ENCODE measurements around the gene NET1. TPM values are rescaled to one million over a fixed set of nuclear protein-coding genes. Genes with fewer than 3 reads are reported as not detected.

NET1 gene
- total and polyA plus RNA-seq, 12 donors: 8.7 to 26.2 (median 20.3) TPM

DNA sequence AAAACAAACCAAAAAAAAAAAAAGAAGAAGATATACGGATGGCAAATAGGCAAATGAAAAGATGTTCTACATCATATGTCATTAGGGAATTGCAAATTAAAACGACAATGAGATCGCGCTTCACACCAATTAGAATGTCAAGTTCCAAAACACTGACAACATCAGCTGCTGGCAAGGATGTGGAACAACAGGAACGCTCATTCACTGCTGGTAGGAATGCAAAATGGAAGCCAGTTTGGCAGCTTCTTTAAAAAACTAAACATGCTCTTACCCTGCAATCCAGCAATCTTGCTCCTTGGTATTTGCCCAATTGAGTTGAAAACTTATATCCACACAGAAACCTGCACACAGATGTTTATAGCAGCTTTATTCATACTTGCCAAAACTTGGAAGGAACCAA lies 52.2 kb downstream of the NET1 start:
- no peak for TF ChIP-seq POLR2A (IDR thresholded peaks at IDR 0.05)
- TF ChIP-seq, protein P1, sequence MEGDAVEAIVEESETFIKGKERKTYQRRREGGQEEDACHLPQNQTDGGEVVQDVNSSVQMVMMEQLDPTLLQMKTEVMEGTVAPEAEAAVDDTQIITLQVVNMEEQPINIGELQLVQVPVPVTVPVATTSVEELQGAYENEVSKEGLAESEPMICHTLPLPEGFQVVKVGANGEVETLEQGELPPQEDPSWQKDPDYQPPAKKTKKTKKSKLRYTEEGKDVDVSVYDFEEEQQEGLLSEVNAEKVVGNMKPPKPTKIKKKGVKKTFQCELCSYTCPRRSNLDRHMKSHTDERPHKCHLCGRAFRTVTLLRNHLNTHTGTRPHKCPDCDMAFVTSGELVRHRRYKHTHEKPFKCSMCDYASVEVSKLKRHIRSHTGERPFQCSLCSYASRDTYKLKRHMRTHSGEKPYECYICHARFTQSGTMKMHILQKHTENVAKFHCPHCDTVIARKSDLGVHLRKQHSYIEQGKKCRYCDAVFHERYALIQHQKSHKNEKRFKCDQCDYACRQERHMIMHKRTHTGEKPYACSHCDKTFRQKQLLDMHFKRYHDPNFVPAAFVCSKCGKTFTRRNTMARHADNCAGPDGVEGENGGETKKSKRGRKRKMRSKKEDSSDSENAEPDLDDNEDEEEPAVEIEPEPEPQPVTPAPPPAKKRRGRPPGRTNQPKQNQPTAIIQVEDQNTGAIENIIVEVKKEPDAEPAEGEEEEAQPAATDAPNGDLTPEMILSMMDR (IDR thresholded peaks at IDR 0.05): no peak
- DNase-seq: no peak
- no peaks in the 10 kb centered on the region for H3K36me3 ChIP-seq (replicated peaks in 1 of 2)
- H3K4me3 ChIP-seq: no peak overlapping the region
- 63 to 79% (median 71%) methylated on average over 5 of the region's 5 CpGs for WGBS, 4 donors
- intact Hi-C loops (cut with DNase I): loop anchor here in 1 of 2 donors (10.0 kb wide), 1 partner anchor 150 kb away; no protein-coding TSS in a partner anchor
- no peaks in the 10 kb centered on the region for H3K27me3 ChIP-seq
- H3K27ac ChIP-seq: no peak overlapping the region
- H3K9me3 ChIP-seq (replicated peaks in 1 of 3): no peaks in the 10 kb centered on the region
- H3K4me1 ChIP-seq (replicated peaks in 1 of 2): no peaks in the 10 kb centered on the region

DNA sequence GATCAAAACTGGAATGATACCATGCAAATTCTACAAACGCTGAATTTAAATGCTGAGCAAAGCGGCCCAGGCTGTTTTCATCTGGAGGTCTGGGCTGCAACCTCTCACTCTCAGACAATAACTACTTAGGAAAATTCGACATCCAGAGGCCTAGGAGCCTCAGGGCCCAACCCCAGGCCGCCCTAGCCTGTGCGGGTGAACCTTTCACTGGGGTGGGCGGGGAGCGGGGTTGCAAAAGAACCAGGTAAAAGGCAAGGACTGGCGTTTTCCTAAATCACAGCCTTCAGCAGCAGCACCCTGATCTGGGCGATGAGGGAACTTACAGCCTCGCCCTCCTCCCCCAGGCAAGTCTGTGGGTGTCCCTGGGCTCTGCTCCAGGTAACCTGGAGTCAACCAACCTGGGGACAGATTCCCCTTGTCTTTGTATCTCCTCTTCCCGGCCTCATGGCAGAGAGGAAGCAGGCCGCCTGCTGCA lies 53.7 kb downstream of the NET1 start:
- H3K4me3 ChIP-seq: no peak overlapping the region
- DNase-seq: no peak
- no peaks in the 10 kb centered on the region for H3K36me3 ChIP-seq (replicated peaks in 1 of 2)
- WGBS, 4 donors: 67 to 85% (median 81%) methylated on average over 6 to 12 of the region's 12 CpGs
- no peaks in the 10 kb centered on the region for H3K4me1 ChIP-seq (replicated peaks in 1 of 2)
- H3K9me3 ChIP-seq (replicated peaks in 1 of 3): no peaks in the 10 kb centered on the region
- no peak for TF ChIP-seq POLR2A (IDR thresholded peaks at IDR 0.05)
- TF ChIP-seq, protein P1 (IDR thresholded peaks at IDR 0.05): no peak
- H3K27me3 ChIP-seq: no peaks in the 10 kb centered on the region
- peak overlapping the region in 1 of 5 donors; percentile 41 for H3K27ac ChIP-seq
- intact Hi-C loops (cut with DNase I): loop anchor here in 1 of 2 donors (10.0 kb wide), 1 partner anchor 149 kb away; no protein-coding TSS in a partner anchor

DNA sequence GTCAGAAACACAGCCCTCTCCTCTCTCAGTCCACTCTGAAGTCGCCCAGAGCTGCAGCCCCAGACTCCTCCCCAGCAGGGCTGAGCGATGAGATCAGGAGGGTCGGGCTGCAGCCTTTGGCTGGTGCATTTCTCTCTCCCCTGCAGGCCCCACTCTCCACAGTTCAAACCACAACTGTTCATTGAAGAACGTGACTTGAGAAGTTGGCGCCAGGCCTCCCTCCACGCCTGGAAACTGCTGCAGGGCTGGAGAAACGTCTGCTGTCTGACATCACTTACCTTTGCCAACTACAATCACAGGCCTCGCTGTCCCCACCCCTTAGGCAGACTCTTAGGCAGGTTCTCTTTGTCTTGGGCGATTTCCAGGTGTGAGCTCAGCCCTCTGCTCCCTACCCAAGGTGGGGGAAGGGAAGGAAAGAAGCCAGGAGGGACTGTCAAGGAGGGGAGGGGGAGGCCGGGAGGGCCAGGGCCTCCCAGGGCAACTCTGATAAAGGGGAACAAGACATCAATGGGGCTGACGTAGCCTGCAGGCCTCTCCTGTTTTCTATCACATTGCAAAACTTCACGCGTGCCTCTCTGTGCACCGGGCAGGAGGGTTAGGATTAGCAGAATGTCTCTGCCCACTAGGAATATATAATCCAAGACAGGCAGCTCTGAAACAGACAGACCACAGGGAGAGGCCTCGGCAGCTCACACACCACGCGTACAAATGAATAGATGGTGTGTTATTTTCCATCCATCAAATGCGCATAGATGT lies 54.3 kb downstream of the NET1 start:
- H3K27ac ChIP-seq: peak overlapping the region in 1 of 5 donors; percentile 41
- intact Hi-C loops (cut with DNase I): loop anchor here in 1 of 2 donors (10.0 kb wide), 1 partner anchor 148 kb away; no protein-coding TSS in a partner anchor
- no peaks in the 10 kb centered on the region for H3K4me1 ChIP-seq (replicated peaks in 1 of 2)
- TF ChIP-seq, protein P1 (IDR thresholded peaks at IDR 0.05): no peak
- TF ChIP-seq POLR2A (IDR thresholded peaks at IDR 0.05): no peak
- no peak overlapping the region for H3K4me3 ChIP-seq
- H3K36me3 ChIP-seq (replicated peaks in 1 of 2): no peaks in the 10 kb centered on the region
- no peaks in the 10 kb centered on the region for H3K27me3 ChIP-seq
- peak in 1 of 7 donors; percentile 75 for DNase-seq
- 64 to 77% (median 71%) methylated on average over 15 to 18 of the region's 18 CpGs for WGBS, 4 donors
- H3K9me3 ChIP-seq (replicated peaks in 1 of 3): no peaks in the 10 kb centered on the region

DNA sequence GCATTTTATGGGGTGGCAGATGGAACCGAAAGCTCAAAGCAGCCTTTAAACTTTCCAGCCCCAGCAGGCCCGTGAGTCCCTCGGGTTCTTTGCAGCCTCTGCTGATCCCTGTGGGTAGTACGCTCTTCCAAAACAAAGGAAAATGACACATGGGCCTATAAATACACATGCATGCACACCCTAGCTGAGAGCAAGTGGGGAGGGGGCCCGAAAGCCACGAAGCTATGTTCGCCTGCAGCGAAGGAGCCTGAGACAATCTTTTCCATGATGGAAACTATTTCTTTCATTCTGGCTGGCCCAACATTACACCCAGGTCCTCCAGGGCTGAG lies 54.8 kb downstream of the NET1 start:
- intact Hi-C loops (cut with DNase I): loop anchor here in 1 of 2 donors (10.0 kb wide), 1 partner anchor 148 kb away; no protein-coding TSS in a partner anchor
- H3K4me1 ChIP-seq (replicated peaks in 1 of 2): no peaks in the 10 kb centered on the region
- no peaks in the 10 kb centered on the region for H3K9me3 ChIP-seq (replicated peaks in 1 of 3)
- no peaks in the 10 kb centered on the region for H3K27me3 ChIP-seq
- H3K27ac ChIP-seq: peak overlapping the region in 1 of 5 donors; percentile 5
- H3K36me3 ChIP-seq (replicated peaks in 1 of 2): no peaks in the 10 kb centered on the region
- no peak for DNase-seq
- 75 to 84% (median 76%) methylated on average over 8 of the region's 8 CpGs for WGBS, 4 donors
- no peak for TF ChIP-seq POLR2A (IDR thresholded peaks at IDR 0.05)
- TF ChIP-seq, protein P1 (IDR thresholded peaks at IDR 0.05): no peak
- H3K4me3 ChIP-seq: no peak overlapping the region

Measured in adrenal gland (tissue), 12 donors.